SH-SY5Y (cell line): ENCODE data around the gene PRSS50.

Experiments used
- GATA2 ChIP-seq: IDR thresholded peaks from 2 replicates; pipeline ENCODE4 v1.6.1; 2011; ENCODE audit warnings: mild to moderate bottlenecking, low read depth, low read length
- GATA3 ChIP-seq: IDR thresholded peaks from 2 replicates; pipeline ENCODE4 v1.6.1; 2011; ENCODE audit warnings: low read depth, mild to moderate bottlenecking, low read length, moderate library complexity

DNA sequence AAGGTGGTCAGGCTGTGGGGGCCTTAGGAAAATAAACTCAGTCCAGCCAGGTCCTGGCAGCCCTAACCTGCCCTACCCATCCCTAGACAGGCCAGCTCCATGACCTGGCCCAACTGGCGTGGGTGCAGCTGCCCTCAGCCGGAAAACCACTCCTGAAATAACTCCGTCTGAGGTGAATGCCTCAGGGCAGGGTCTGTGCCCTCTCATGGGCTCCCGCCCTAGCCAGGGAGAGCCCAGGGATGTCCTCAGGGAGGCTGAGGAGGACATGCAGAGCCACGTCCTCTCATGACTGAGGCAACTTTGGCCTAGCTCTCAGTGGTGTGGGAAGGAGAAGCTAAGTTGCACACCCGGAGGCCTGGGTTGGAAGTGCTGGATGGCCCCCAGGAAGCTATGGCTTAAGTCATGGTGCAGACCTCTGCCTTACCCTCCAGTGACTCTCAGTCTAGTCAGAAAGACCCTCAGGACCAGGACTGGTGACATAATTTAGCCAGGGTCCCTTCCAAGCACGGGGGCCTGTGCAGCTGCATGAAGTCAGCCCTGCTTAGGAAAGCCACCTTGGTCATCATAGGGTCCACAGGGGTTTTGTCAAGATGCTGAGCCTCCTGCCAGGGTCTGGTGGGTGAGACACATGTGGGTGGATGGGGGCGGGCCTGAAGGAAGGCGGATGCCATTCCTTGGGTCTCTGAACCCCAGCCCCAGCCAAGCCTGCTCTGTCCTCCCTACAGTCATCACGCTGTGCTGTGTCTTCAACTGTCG is 9.1 kb downstream of the PRSS50 start:
- TF ChIP-seq GATA3 (no peak), GATA2 (no peak)
